Pancreas (tissue), 10 donors: ENCODE measurements around the gene RAD52. TPM values are rescaled to one million over a fixed set of nuclear protein-coding genes. Genes with fewer than 3 reads are reported as not detected.

ENCODE experiments used
- ATAC-seq, 4 donors: fragments of 200-7000 bp; cut with Tn5 transposase; one replicate each; pipeline versions ENCODE4 v1.8.0 to v1.9.1; 2020; ENCODE audit warnings: mild to moderate bottlenecking in 4 of 4, moderate library complexity in 4 of 4
- DNase-seq, 6 donors: peaks; one replicate each; pipeline ENCODE4 v3.0.0-alpha.2; 2020
- FAIRE-seq: peaks from 2 replicates; lab custom pipeline; 2012; peaks lifted over from hg19 to GRCh38; lab: Jason Lieb, UNC
- H3K27ac ChIP-seq, 4 donors: fragments of 200-600 bp; sonication (generic); 1 replicate in 3 of 4; 2 replicates in 1 of 4; pipeline versions ENCODE4 v1.5.0 to v1.8.0; 2020
- H3K27me3 ChIP-seq, 4 donors: fragments of 200-600 bp; one replicate each; pipeline ENCODE4 v1.8.0; 2021
- H3K36me3 ChIP-seq, 3 donors: fragments of 200-600 bp; sonication (generic) in 1 of 3; one replicate each; pipeline versions ENCODE4 v1.5.0 to v1.8.0; 2020 to 2021
- H3K4me1 ChIP-seq, 3 donors: fragments of 200-600 bp; one replicate each; pipeline ENCODE4 v1.8.0; 2021
- H3K4me3 ChIP-seq, 4 donors: fragments of 200-600 bp; sonication (generic) in 2 of 4; one replicate each; pipeline versions ENCODE4 v1.5.0 to v1.8.0; 2020 to 2021
- H3K9me3 ChIP-seq, 4 donors: fragments of 200-600 bp; one replicate each; pipeline ENCODE4 v1.8.0; 2021
- CTCF ChIP-seq, 4 donors: fragments of 200-600 bp; sonication (generic) in 3 of 4; IDR thresholded peaks; one replicate each; pipeline versions ENCODE4 v1.5.0 to v1.8.0; 2021; ENCODE audit warnings: antibody characterized with exemption in 4 of 4
- WGBS, 2 donors: extraction: QIAGEN DNeasy Blood & Tissue Kit; methylation state at CpG; one replicate each; pipeline ENCODE4 v1.1.7; 2013; 5-methylcytosine and 5-hydroxymethylcytosine counted together
- intact Hi-C, 3 donors: fragments of 100-400 bp; cut with DNase I; formaldehyde crosslinking; loops; one replicate each; pipeline versions ENCODE4 v1.11.1 to v1.14.2; 2022
- polyA plus RNA-seq, 2 donors: library from polyadenylated mRNA; stranded (reverse); fragments of 200-250 nt; gene quantifications; one replicate each; pipeline ENCODE4 v1.2.3, GENCODE V29; 2013
- total RNA-seq, 6 donors: library from RNA; stranded (reverse); fragmentation: NEBNext Ultra II Directional in 4 of 6; extraction: Animal tissue kit (Norgen Biotek cat#: 25700) in 4 of 6; gene quantifications; one replicate each; pipeline versions ENCODE4 v1.2.1 to v1.2.4, GENCODE V29; 2021 to 2023
- donor health status: healthy with polysubstance abuse.
- donor health status: DM: no; HTN: no; CAD: no; lungs with moderate emphysema.
- donor health status: DM: no; HTN: no; CAD: no.
- donor health status: control.
- donor health status: control.
- donor health status: Bipolar disorder and iron deficiency.
- donor health status: DM: yes; HTN: yes; CAD: no.
- donor health status: DM: no; HTN: no; CAD: no.
- donor health status: DM: no; HTN: no; CAD: no.
- donor health status: DM: yes; HTN: yes; CAD: no.

The RAD52 gene
- total and polyA plus RNA-seq, 8 donors: 5.0 to 15.5 (median 7.2) TPM

- no peaks in the 10 kb centered on the region for H3K36me3 ChIP-seq
- no peak overlapping the region for H3K27ac ChIP-seq
- no peaks in the 10 kb centered on the region for H3K9me3 ChIP-seq
- no peaks in the 10 kb centered on the region for H3K27me3 ChIP-seq
- no peak for DNase-seq
- intact Hi-C loops: loop anchor here in 2 of 3 donors (5.0 to 10.0 kb wide), 2 partner anchors 382 to 390 kb away; no protein-coding TSS in a partner anchor
- H3K4me1 ChIP-seq: no peaks in the 10 kb centered on the region
- no peak for ATAC-seq
- H3K4me3 ChIP-seq: no peak overlapping the region
- no peak for FAIRE-seq
- TF ChIP-seq CTCF (IDR thresholded peaks at IDR 0.05): no peak
Measured at GRCh38 chr12:954741-955140, 5.2 kb upstream of the RAD52 start.

- Histone ChIP-seq H3K4me3 (no peak overlapping the region), H3K4me1 (no peaks in the 10 kb centered on the region), H3K36me3 (no peaks in the 10 kb centered on the region), H3K27me3 (no peaks in the 10 kb centered on the region), H3K27ac (no peak overlapping the region), H3K9me3 (no peaks in the 10 kb centered on the region)
- 72 to 77% methylated on average over 7 of the region's 7 CpGs for WGBS, 2 donors
- no peak for TF ChIP-seq CTCF (IDR thresholded peaks at IDR 0.05)
- no peak for ATAC-seq
- no peak for DNase-seq
- intact Hi-C loops: loop anchor here in 2 of 3 donors (5.0 to 10.0 kb wide), 2 partner anchors 381 to 389 kb away; no protein-coding TSS in a partner anchor
- no peak for FAIRE-seq
Measured at GRCh38 chr12:953776-954175, 4.3 kb upstream of the RAD52 start.

GRCh38 chr12:951176-951575 lies 1.7 kb upstream of the RAD52 start:
- peaks cover 0 to 6% (median 4%) of the 10 kb centered on the region in 3 donors for H3K4me1 ChIP-seq
- H3K27me3 ChIP-seq: no peaks in the 10 kb centered on the region
- H3K4me3 ChIP-seq: no peak overlapping the region
- 10 to 16% methylated on average over 1 of the region's 1 CpG for WGBS, 2 donors
- no peaks in the 10 kb centered on the region for H3K36me3 ChIP-seq
- ATAC-seq (no peak), FAIRE-seq (no peak), DNase-seq (no peak)
- intact Hi-C loops: loop anchor here in 2 of 3 donors (5.0 to 10.0 kb wide), 2 partner anchors 379 to 386 kb away; no protein-coding TSS in a partner anchor
- H3K9me3 ChIP-seq: no peaks in the 10 kb centered on the region
- TF ChIP-seq CTCF (IDR thresholded peaks at IDR 0.05): no peak
- no peak overlapping the region for H3K27ac ChIP-seq

GRCh38 chr12:948238-948637 lies 1.3 kb downstream of the RAD52 start:
- H3K9me3 ChIP-seq: no peaks in the 10 kb centered on the region
- FAIRE-seq: no peak
- TF ChIP-seq CTCF (IDR thresholded peaks at IDR 0.05): no peak
- no peaks in the 10 kb centered on the region for H3K36me3 ChIP-seq
- H3K4me1 ChIP-seq: peaks cover 0 to 6% (median 4%) of the 10 kb centered on the region in 3 donors
- H3K4me3 ChIP-seq: peak overlapping the region in 2 of 4 donors; percentile 58 to 77
- intact Hi-C loops: no loop called here
- DNase-seq: no peak
- H3K27ac ChIP-seq: peak overlapping the region in 1 of 4 donors; percentile 81
- ATAC-seq: no peak
- WGBS, 2 donors: 84 to 88% methylated on average over 9 of the region's 9 CpGs
- H3K27me3 ChIP-seq: no peaks in the 10 kb centered on the region

GRCh38 chr12:946631-947030 lies 2.9 kb downstream of the RAD52 start:
- no peaks in the 10 kb centered on the region for H3K27me3 ChIP-seq
- no peaks in the 10 kb centered on the region for H3K9me3 ChIP-seq
- ATAC-seq (no peak), FAIRE-seq (no peak), DNase-seq (no peak)
- intact Hi-C loops: no loop called here
- H3K27ac ChIP-seq: no peak overlapping the region
- no peaks in the 10 kb centered on the region for H3K36me3 ChIP-seq
- TF ChIP-seq CTCF (IDR thresholded peaks at IDR 0.05): no peak
- no peak overlapping the region for H3K4me3 ChIP-seq
- WGBS, 2 donors: 61 to 74% methylated on average over 6 of the region's 6 CpGs
- H3K4me1 ChIP-seq: peaks cover 0 to 6% (median 4%) of the 10 kb centered on the region in 3 donors
